MM.1S (cell line): ENCODE results near the gene CTSD.

Source experiments
- DNase-seq: peaks from one replicate; pipeline ENCODE4 v3.0.0-alpha.2; 2015
- H2AFZ ChIP-seq: fragments of 300-600 bp; sonication (generic); 2 replicates; pipeline ENCODE4 v1.6.0; 2016; ENCODE audit warnings: antibody characterized with exemption, low read length
- H3F3A ChIP-seq: fragments of 300-600 bp; sonication (generic); 2 replicates; pipeline ENCODE4 v1.6.1; 2016; ENCODE audit warnings: mild to moderate bottlenecking, antibody characterized with exemption, low read length, moderate library complexity, mixed read lengths; ENCODE audit not compliant: insufficient read depth
- H3K27ac ChIP-seq: fragments of 300-600 bp; sonication (generic); 2 replicates; pipeline ENCODE4 v1.5.1; 2016; ENCODE audit warnings: mild to moderate bottlenecking, low read length
- H3K27me3 ChIP-seq: fragments of 300-600 bp; sonication (generic); replicated peaks from 2 replicates; pipeline ENCODE4 v1.6.0; 2016; ENCODE audit warnings: low read length; ENCODE audit not compliant: insufficient read depth
- H3K36me3 ChIP-seq: fragments of 300-600 bp; sonication (generic); replicated peaks from 2 replicates; pipeline ENCODE4 v1.6.1; 2016; ENCODE audit warnings: mild to moderate bottlenecking, low read length, mixed read lengths; ENCODE audit not compliant: insufficient read depth
- H3K4me1 ChIP-seq: fragments of 300-600 bp; sonication (generic); 2 replicates; pipeline ENCODE4 v1.6.1; 2016; ENCODE audit warnings: low read length, mixed read lengths
- H3K4me2 ChIP-seq: fragments of 300-600 bp; sonication (generic); 2 replicates; pipeline ENCODE4 v1.6.0; 2016; ENCODE audit warnings: low read depth, low read length
- H3K4me3 ChIP-seq: fragments of 300-600 bp; sonication (generic); 2 replicates; pipeline ENCODE4 v1.5.1; 2016; ENCODE audit warnings: low read length, mixed read lengths
- H3K79me2 ChIP-seq: fragments of 300-600 bp; sonication (generic); 2 replicates; pipeline ENCODE4 v1.6.1; 2016; ENCODE audit warnings: mixed run types, low read length, mixed read lengths
- H3K9ac ChIP-seq: fragments of 300-600 bp; sonication (generic); 2 replicates; pipeline ENCODE4 v1.6.1; 2016; ENCODE audit warnings: low read length, mixed read lengths
- H3K9me2 ChIP-seq: fragments of 300-600 bp; sonication (generic); replicated peaks from 2 replicates; pipeline ENCODE4 v1.6.1; 2016; ENCODE audit warnings: mild to moderate bottlenecking, low read length, mixed read lengths; ENCODE audit not compliant: insufficient read depth
- H3K9me3 ChIP-seq: fragments of 300-600 bp; sonication (generic); replicated peaks from 2 replicates; pipeline ENCODE4 v1.6.1; 2016; ENCODE audit warnings: mild to moderate bottlenecking, low read length, mixed read lengths; ENCODE audit not compliant: insufficient read depth
- H4K20me1 ChIP-seq: fragments of 300-600 bp; sonication (generic); 2 replicates; pipeline ENCODE4 v1.6.1; 2016; ENCODE audit warnings: mild to moderate bottlenecking, low read length, moderate library complexity, mixed read lengths; ENCODE audit not compliant: insufficient read depth
- CTCF ChIP-seq: fragments of 300-600 bp; sonication (generic); IDR thresholded peaks from 2 replicates; pipeline ENCODE4 v1.5.1; 2016; ENCODE audit warnings: antibody characterized with exemption, low read length, mixed read lengths
- EZH2 ChIP-seq: fragments of 300-600 bp; sonication (generic); optimal IDR thresholded peaks from 2 replicates; pipeline ENCODE3; 2017; ENCODE audit warnings: low read depth, mild to moderate bottlenecking, antibody characterized with exemption, low read length, mixed read lengths
- EZH2phosphoT487 ChIP-seq: fragments of 300-600 bp; sonication (generic); IDR thresholded peaks from 2 replicates; pipeline ENCODE4 v1.6.1; 2018; ENCODE audit warnings: antibody characterized with exemption, low read length

Gene CTSD

GRCh38 chr11:1774886-1775285 lies 11.2 kb upstream of the CTSD start:
- DNase-seq, result no peak
- Histone ChIP-seq H2AFZ (no peak overlapping the region), H3K79me2 (no peaks in the 10 kb centered on the region), H3K4me1 (no peaks in the 10 kb centered on the region), H3F3A (no peaks in the 10 kb centered on the region), H3K27me3 (peaks cover 74% of the 10 kb centered on the region), H3K9me2 (no peaks in the 10 kb centered on the region), H3K27ac (no peak overlapping the region), H3K4me3 (no peak overlapping the region), H3K4me2 (no peak overlapping the region), H3K36me3 (no peaks in the 10 kb centered on the region), H3K9me3 (no peaks in the 10 kb centered on the region), H3K9ac (no peak overlapping the region), H4K20me1 (no peaks in the 10 kb centered on the region)
- no peak for TF ChIP-seq EZH2phosphoT487

GRCh38 chr11:1773994-1774550 lies 10.3 kb upstream of the CTSD start:
- H3K4me1 ChIP-seq, result no peaks in the 10 kb centered on the region
- peaks cover 73% of the 10 kb centered on the region for H3K27me3 ChIP-seq
- no peaks in the 10 kb centered on the region for H3K9me2 ChIP-seq
- no peak for TF ChIP-seq EZH2
- no peak for TF ChIP-seq EZH2phosphoT487
- TF ChIP-seq CTCF, result no peak
- H3K4me2 ChIP-seq, result no peak overlapping the region
- no peaks in the 10 kb centered on the region for H3K79me2 ChIP-seq
- no peak overlapping the region for H3K4me3 ChIP-seq
- H3F3A ChIP-seq, result no peaks in the 10 kb centered on the region
- H2AFZ ChIP-seq, result no peak overlapping the region
- no peaks in the 10 kb centered on the region for H3K9me3 ChIP-seq
- no peaks in the 10 kb centered on the region for H4K20me1 ChIP-seq
- H3K36me3 ChIP-seq, result no peaks in the 10 kb centered on the region
- no peak overlapping the region for H3K9ac ChIP-seq
- H3K27ac ChIP-seq, result no peak overlapping the region
- DNase-seq, result no peak

GRCh38 chr11:1773131-1773993 lies 9.6 kb upstream of the CTSD start:
- no peak for TF ChIP-seq EZH2phosphoT487
- no peak for TF ChIP-seq CTCF
- TF ChIP-seq EZH2, result no peak

More at GRCh38 chr11:1773131-1773993, 9.6 kb upstream of the CTSD start:
- Histone ChIP-seq H3K27me3 (peaks cover 73% of the 10 kb centered on the region), H3K79me2 (no peaks in the 10 kb centered on the region), H3K27ac (no peak overlapping the region), H3K9ac (no peak overlapping the region), H4K20me1 (no peaks in the 10 kb centered on the region), H3K9me3 (no peaks in the 10 kb centered on the region), H3K4me1 (no peaks in the 10 kb centered on the region), H2AFZ (no peak overlapping the region), H3K9me2 (no peaks in the 10 kb centered on the region), H3K4me2 (no peak overlapping the region), H3F3A (no peaks in the 10 kb centered on the region), H3K36me3 (no peaks in the 10 kb centered on the region), H3K4me3 (no peak overlapping the region)
- no peak for DNase-seq
